ENCODE data around the gene PPCDC.

The PPCDC gene

DNA sequence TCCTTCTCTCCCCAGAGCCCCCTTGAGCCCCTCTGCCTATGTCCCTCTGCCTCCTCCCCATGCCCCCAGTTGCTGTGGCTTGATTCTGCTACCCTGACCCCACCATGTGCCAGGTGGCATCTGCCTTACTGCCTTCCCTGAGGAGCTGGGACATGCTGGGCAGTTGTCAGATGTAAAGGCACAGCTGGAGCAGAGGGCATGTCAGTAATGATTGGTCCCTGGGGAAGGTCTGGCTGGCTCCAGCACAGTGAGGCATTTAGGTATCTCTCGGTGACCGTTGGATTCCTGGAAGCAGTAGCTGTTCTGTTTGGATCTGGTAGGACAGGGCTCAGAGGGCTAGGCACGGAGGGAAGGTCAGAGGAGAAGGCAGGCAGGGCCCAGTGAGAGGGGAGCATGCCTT, 3.5 kb upstream of the PPCDC start:
- DNase-seq = no peak

DNA sequence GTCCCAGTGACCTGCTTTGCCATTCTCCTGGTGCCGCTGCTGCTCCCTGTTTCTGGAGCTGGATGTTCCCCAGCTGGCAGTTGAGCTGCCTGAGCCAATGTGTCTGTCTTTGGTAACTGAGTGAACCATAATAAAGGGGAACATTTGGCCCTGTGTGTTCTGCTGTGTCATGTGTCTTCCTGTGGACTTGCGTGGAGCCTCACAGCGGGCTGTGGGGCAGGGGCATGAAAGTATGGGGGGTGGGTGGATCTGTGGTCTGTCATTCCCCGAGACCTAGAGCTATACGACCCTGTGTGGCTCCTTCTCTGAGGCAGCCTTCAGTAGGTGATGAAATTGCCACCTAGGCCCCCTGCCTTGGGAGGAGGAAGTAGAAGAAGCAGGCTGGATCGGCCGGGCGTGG, 2.0 kb upstream of the PPCDC start:
- no peak for DNase-seq

DNA sequence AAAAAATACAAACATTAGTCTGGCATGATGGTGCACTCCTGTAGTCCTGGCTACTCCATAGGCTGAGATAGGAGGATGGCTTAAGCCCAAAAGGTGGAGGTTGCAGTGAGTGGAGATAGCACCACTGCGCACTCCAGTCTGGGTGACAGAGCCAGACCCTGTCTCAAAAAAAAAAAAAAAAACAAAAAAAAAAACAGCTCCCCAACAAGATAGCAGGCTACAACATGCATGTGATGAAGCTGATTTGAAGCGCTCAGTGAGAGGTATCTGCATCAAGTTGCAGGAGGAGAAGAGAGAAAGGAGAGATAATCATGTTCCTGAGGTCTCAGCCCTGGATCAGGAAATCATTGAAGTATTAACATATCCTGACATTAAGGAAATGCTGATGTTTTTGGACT, 608 bp upstream of the PPCDC start:
- DNase-seq = no peak

DNA sequence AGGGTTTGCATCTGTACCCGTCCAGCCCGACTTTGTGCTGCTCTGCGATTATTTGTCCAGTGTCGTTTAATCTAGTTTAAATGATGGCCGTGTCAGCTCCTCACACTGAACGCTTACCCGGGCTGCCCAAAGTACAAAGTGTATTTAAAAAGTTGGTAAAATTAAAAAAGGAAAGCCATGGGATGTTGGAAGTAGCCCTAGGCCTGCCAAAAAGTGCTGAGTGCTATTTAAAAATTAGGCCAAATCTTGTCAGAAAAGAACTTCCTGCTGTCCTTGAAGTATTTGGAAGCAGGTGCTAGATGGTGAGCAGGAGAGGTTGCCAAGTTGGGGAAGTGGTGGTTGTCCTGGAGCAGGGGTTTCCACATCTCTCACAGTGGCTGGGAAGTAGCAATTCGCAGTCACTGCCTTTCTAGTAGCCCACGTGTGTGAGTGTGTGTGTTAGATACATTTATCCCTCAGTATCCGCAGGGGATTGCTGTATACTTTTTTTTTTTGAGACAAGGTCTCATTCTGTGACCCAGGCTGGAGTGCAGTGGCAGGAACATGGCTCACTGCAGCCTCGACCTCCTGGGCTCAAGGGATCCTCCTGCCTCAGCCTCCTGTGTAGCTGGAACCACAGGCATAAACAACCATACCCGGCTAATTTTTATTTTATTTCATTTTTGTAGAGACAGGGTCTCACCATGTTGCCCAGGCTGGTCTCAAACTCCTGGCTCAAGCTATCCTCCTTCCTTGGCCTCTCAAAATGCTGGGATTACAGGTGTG, 664 bp downstream of the PPCDC start:
- DNase-seq = peak; percentile 42

DNA sequence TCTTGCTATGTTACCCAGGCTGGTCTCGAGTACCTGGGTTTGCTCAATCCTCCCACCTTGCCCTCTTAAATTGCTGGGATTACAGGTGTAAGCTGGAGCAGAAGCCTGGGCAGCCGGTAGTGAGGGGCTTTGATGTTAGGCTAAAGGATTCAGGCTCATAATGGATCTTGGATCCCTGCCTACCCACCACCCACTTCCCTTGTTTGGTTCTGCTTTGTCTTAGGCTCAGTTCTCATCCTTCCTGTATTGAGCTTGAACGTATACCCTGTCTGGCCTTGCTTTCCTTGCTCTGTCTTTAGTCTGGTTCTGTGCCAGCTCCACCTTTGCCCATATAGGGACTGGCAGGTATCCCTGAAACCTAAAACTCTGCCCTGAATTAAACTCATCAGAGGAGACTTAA, 1.7 kb downstream of the PPCDC start:
- DNase-seq = peak; percentile 26

DNA sequence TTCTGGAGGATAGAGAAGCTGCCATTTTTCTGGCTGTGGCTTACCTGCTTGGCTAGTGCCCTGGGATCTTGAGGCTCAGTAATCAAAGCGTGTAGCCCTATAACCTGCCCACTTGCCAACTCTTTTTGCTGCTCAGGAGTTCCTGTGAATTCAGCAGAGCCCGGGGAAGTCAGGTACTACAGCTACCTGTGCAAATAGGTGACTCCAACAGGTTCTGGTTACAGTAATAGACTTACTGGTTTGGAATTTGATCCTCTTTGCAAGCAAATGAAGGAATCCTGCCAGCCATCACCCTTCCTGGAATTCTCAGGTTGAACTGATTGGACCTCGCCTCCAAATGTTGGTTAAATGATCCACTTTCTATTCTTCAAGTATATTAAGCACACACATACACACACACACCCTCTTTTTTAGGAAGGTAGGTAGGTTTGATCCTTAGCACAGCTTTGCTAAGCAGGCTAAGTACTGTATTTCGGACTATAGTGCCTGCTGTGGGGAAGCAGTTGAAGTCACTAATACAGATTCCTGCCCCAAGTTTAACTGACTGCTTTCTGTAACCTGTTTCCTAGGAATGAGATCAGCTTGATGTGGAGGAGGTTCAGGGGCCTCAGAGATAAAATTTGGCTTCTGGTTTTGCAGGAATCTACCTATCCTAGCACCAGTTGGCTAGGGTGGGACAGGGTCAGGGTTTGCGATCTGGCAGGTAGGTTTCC, 2.3 kb downstream of the PPCDC start:
- no peak for DNase-seq

DNA sequence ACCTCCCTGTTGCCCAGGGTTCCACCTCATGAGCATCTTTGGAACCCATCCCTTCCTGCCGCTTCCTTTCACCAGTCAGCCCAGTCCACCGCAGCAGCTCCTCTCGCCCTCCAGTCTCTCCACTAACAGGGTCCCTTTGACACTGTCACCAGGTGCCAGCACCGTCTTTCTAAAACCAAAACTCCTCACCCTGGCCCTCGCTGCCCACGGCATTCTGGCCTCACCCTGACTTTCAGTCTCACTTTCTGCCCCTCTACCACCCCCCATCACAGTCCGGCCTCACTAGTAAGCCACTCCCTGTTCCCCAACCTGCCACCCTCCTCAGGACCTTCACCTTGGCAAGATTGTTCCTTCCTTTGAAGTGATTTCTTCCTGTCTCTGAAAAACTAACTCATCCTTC, 4.2 kb downstream of the PPCDC start:
- DNase-seq = no peak

DNA sequence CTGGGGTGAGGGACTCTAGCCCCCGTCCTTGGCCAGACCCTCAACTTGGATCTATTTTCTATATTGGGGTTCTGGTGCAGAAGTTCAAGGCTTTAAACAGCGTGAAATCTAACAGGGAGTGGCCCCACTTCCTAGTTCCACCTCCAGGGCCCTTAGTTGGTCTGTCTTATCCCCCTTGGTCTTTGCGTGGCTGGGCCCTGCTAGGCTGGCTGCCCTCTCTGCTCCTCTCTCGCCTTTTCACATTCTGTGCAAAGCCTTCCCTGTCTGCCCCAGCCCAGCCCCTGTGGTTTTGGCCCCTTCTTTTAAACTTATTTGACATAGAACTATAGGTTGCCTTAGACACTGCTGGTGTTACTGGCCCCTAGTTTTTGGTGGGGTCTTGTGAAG, 5.6 kb downstream of the PPCDC start:
- DNase-seq = no peak

DNA sequence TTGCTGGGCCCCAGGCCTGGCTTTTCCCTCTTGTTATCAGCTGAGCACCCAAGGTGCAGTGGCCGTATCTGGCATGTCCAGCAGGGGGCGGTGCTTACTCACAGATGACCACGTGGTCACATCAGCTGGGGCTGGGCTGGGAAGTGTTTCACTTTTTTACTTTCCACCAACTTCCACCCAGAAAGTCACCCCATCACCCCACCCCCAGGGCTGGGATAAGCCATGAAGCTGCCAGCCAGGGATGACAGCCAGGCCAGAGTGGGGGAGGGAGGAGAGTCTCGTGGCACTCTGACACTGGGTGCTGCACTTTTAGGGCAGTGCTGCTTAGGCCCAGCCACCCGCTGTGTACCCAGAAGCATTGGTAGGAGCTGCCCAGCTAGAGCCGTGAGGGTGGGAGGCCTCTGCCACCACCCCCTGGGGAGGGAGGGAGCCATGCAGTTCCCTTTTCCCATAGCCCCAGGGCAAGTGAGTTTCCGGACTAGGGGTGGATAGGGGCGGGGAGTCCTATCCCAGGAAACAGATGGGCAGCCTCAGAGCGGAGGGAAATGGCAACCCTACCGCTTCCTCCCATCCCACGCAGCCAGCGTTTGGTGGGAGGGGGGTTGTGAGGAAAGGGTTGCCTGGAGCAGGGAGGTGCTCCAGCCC, 6.1 kb downstream of the PPCDC start:
- peak; percentile 71 for DNase-seq

DNA sequence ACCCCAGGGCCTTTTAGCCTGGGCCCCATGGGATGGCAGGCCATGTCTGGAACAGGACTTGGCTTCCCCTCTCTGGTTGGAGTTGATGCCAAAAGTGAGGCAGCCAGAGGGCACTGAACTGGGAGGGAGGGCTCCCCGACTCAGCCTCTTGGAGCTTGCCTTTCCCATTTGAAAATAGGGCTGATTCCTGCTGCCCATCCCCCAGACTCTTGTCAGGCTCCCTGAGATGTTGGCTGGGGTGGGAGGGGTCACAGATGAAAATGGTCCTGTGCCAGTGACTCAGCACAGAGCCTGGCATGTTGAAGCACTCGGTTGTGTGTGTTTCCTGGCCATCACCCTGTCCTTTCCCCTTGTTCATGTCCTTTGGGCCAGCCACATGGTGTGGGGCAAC, 6.6 kb downstream of the PPCDC start:
- DNase-seq = peak; percentile 29

DNA sequence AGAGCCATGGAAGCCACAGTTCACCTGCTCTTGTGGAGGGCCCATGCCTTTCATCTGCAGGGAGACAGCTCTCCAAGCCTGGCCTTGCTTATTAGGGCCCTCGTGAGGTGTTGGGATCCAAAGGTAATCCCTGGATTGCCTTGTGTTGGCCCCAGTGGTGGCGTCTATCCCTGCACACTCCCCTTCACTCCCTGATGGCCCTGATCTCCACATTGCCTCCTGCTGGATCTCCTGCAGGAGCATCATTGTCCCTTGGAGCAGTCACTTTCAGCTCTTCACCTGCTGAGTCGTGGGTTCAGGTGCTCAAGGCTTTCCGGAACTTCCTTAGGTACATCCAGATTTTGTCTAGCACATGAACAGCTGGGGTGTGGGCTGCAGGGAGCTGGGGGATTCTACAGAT, 7.0 kb downstream of the PPCDC start:
- DNase-seq = no peak

DNA sequence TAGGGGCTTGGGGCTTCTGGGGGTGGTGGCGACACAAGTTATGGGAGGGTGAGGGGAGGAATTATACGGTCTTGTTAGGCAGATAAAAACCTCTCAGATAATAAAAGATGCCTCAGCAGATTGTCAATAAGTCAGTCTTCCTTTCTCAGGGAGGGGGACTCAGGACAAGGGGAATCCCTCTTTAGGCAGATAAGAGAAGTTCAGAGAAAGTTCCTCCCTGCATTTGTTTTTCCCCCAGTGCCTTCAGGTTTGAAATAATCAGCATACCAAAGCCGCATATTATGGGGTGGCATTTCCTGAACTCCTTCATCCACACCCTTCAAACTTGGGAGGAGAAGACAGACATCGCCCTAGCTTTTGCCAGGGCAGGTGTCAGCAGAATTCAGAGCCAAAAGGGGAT, 8.5 kb downstream of the PPCDC start:
- DNase-seq = no peak

DNA sequence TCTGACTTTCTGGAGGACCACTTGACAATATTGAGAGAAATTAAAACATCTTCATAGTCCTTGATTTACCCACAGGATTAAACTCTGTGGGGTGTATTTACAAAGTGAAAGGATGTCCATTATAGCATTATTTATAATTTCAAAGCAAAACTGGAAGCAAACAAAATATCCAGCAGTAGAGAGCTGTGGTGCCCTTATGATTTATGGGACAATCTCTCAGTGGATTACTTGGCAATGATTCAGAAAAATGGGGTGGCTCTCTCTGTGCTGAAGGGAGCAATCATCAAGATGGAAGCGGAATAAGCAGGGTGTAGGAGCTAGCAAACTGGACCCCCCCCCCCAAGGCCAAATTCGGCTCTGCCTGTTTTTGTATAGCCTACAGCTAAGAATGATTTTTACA, 9.0 kb downstream of the PPCDC start:
- peak; percentile 41 for DNase-seq

DNA sequence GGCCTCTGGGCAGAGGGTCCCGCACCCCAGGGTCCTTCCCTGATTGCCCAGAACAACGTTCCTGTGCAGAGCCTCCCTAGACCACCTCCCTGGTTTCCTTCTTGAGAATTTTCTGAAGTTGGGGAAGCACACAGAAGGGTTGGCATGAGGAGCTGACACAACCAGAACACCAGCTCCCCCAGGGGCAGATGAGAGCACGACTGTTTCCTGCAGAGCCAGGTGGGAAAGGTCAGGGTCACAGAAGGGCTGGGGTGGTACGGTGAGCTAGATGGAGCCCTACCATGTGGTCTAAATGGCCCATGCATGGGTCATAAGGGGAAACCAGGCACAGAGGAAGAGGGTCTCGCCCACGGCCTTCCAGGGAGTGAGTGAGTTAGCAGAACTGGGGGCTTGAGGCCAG, 10.4 kb downstream of the PPCDC start:
- no peak for DNase-seq

DNA sequence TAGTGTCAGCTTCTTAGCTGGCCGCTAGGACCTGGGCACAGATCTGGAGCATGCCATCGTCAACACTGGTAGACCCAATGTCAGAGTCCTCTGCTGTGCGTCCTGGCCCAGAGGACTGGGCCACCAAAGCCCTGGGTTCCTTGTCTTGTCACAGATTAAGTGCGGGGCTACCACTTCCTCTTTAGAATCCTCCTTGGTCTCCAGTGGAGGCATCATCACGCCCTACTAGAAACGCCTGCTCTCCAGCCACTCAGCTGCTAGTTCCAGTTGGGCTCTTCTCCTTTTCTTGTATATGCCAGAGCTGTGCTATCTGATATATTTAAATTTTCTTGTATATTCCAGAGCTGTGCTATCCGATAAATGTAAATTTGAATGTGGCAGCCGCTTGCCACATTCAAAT, 11.2 kb downstream of the PPCDC start:
- DNase-seq = no peak

DNA sequence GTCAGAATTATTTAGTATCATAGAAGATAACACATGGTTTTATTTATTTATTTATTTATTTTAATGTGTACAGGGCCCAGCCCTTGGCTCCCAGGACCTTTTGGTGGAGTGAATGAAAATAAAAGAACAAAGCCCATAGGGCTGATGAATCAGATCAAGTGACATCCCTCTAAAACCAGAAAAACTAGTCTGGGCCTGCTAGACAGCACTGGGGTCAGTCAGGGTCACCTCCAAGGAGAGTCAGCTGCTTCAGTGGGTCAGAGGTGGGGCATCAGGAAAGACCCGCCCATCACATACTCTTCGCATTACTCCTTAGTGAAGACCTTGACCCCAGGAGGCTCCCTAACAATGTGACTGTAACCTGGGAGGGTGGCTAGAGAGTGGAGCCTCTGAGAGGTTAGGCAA, 12.8 kb downstream of the PPCDC start:
- no peak for DNase-seq

DNA sequence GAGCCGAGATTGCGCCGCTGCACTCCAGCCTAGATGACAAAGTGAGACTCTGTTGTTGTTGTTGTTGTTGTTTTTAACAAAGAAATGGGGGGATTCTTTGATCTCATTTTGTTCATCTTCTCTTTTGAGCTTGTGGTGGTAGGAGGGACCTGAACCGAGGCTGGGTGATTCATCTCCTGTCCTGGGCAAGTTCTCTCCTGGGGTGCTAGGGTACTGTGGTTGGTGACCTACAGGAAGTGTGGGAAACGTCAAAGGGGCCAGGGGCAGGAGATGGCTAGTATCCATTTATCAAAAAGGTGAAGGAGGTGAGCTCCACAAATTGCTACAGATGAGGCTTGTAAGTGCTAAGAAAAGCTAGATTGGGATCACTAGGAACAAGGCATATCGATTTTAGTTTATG, 14.3 kb downstream of the PPCDC start:
- DNase-seq = no peak

DNA sequence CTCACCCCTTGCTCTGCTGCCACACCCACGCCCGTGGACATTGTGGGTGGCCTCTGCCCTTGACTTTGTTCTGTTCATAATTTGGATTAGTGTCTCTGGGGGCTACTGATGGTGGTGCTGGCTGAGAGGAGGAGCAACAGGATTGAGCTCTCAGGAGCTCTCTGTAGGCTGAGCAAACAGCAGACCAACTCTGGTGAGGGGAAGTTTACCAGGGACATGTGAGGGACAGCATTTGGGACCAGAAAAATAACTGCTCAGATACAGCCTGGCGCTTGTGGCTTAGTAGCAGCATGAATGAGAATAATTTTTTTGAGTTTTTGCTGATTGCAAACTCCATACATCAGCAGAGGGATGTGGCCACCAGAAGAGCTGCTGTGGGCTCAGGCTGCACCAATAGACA, 14.8 kb downstream of the PPCDC start:
- no peak for DNase-seq

DNA sequence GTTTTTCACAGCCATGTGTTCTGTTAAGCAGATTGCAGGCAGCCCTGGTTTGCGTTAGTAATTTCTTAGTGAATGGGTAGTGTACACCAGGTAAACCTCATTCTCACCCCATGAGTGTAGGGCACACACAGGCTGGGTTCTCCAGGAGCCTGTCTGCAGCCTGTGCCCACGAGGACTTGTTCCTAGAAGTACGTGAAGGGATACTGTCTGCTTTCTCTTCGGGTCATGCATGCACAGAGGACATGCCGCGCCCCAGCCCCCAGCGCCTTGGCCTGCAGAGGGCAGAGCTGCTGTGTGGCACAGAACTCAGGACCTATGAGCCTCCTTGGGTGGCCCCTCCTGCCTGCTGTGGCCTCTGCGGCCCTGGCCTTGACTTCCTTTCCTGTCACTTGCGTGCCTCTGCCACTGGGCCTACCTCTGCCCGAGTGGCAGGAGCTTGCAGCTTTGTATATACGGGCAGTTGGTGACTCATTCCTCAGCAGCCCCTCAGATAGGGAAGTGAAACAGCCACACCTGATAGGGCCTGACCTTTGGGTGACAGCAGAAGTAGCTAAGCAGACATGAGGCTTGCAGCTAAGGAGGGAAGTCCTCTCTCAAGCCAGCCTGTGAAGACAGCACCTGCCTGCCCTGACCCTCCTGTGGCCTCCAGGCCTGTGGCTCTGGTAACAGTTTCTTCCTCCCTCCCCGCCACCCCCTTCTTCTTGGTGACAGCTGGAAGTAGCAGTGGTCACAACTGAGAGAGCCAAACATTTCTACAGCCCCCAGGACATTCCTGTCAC, 19.5 kb downstream of the PPCDC start:
- DNase-seq = peak; percentile 15

DNA sequence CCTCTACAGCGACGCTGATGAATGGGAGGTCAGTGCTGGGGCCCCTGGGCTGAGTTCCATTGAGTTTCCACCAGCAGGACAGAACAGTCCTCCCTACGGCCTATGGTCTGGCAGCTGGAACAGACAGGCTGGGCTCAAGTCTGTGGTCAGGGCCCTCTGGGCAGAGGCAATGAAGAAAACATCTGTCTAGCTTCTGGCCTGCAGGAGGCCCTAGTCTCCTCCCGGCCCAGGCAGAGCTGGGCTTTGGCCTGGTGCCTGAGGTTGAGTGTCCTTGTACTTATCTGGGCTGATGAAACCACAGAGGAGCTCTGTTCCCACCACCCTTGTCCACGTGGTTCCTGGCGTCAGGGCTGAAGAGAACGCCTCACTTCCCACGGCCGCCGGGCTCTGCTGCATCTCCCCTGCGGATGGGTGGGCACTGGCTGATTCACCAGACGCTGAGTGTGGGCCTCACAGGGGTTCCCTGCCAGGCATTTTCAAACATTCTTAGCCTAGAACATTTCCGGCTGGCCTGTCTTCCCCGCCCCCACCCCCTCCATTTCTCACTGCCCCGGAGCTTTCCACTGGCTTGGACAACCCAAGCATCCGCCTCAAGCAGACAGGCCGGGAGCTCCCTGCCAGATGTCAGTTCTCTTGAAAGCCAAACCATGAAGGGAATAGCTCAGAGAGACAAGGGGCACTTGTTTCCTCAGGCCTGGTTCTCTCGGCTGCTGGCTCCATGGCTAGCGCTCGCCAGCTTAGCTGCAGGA, 20.3 kb downstream of the PPCDC start:
- no peak for DNase-seq

DNA sequence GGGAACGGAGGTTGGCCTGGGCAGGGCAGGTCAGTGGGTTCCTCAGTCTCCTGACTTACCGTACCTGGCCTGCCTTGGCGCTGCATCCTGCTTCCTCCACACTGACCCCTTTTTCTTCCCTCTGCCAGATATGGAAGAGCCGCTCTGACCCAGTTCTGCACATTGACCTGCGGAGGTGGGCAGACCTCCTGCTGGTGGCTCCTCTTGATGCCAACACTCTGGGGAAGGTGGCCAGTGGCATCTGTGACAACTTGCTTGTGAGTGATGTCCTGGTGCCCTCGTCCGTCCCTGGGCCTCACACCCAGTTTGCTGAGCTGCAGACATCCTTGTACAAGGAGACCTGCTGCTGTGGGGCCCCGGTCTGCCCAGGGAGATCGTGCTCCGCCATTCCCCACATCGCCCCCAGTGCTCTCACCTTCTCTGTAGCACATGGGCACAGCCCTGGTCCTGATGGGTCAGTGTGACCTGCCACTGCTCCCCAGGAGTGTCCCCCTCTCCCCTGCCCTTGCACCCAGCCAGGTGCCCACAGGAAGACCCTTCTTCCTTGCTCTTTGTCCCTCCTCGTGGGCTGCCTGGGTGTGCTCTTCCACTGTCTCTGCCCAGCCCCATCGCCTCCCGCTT, 21.0 kb downstream of the PPCDC start:
- no peak for DNase-seq

DNA sequence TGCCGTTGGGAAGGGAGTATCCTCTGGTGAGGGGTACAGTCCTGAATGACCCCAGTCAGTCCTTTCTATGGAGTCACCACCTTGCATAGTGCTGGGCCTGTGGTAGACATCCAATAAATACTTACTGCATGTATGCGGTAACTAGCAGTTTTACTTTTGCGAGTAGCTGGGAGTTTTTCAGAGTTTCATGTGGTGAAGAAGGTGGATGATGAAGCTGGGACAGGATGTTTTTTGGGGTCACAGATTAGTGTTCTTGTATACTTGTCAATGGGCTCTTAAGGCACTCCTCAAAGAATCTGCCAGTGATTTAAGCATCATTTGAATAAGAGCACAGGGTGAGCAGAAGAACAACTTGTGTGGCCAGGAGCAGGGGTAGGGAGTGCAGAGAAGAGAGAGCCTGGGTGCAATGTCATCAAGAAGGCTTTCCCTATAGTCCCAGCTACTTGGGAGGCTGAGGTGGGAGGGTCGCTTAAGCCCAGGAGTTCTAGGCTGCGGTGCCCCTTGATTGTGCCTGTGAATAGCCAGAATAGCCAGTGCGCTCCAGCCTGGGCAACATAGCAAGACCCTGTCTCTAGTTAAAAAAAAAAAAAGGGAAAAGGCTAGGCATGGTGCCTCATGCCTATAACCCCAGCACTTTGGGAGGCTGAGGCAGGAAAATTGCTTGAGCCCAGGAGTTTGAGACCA, 22.1 kb downstream of the PPCDC start:
- no peak for DNase-seq

Data from NCI-H69 (cell line).